Measurements from ENCODE around the gene WSCD2. TPM values are rescaled to one million over a fixed set of nuclear protein-coding genes. Genes with fewer than 3 reads are reported as not detected.

Gene WSCD2
- total RNA-seq, 2 donors from 2014 or later, result 0.15 to 0.74 TPM

- no peak for DNase-seq
- H3K36me3 ChIP-seq, result no peaks in the 10 kb centered on the region
- H3K4me1 ChIP-seq, result no peaks in the 10 kb centered on the region
- no peak overlapping the region for H3K9ac ChIP-seq (ENCODE audit: low read depth in 2 of 2, low read length in 2 of 2)
- intact Hi-C loops (cut with DNase I), result no loop called here
- H3K27ac ChIP-seq, result no peak overlapping the region
- no peaks in the 10 kb centered on the region for H3K9me3 ChIP-seq
- TF ChIP-seq CTCF (IDR thresholded peaks at IDR 0.05), result no peak
- no peak overlapping the region for H3K4me3 ChIP-seq
- H3K27me3 ChIP-seq, result no peaks in the 10 kb centered on the region
Measured at GRCh38 chr12:108119974-108120862, 8.9 kb upstream of the WSCD2 start.

- Histone ChIP-seq H3K27ac (no peak overlapping the region), H3K4me3 (no peak overlapping the region), H3K4me1 (no peaks in the 10 kb centered on the region), H3K36me3 (no peaks in the 10 kb centered on the region), H3K9ac (ENCODE audit: low read depth in 2 of 2, low read length in 2 of 2) (no peak overlapping the region), H3K9me3 (no peaks in the 10 kb centered on the region), H3K27me3 (no peaks in the 10 kb centered on the region)
- intact Hi-C loops (cut with DNase I), result no loop called here
- no peak for DNase-seq
- TF ChIP-seq CTCF (IDR thresholded peaks at IDR 0.05), result no peak
Measured at GRCh38 chr12:108120863-108121165, 8.3 kb upstream of the WSCD2 start.

GRCh38 chr12:108121320-108121719 is 7.8 kb upstream of the WSCD2 start:
- H3K9me3 ChIP-seq, result no peaks in the 10 kb centered on the region
- DNase-seq, result no peak
- H3K4me1 ChIP-seq, result no peaks in the 10 kb centered on the region
- H3K27me3 ChIP-seq, result no peaks in the 10 kb centered on the region
- no peaks in the 10 kb centered on the region for H3K36me3 ChIP-seq
- intact Hi-C loops (cut with DNase I), result no loop called here
- no peak for TF ChIP-seq CTCF (IDR thresholded peaks at IDR 0.05)
- no peak overlapping the region for H3K9ac ChIP-seq (ENCODE audit: low read depth in 2 of 2, low read length in 2 of 2)
- H3K27ac ChIP-seq, result no peak overlapping the region
- H3K4me3 ChIP-seq, result no peak overlapping the region

- no peaks in the 10 kb centered on the region for H3K36me3 ChIP-seq
- H3K27ac ChIP-seq, result no peak overlapping the region
- no peak for TF ChIP-seq CTCF (IDR thresholded peaks at IDR 0.05)
- no peak for DNase-seq
- no peaks in the 10 kb centered on the region for H3K4me1 ChIP-seq
- no peak overlapping the region for H3K9ac ChIP-seq (ENCODE audit: low read depth in 2 of 2, low read length in 2 of 2)
- no peak overlapping the region for H3K4me3 ChIP-seq
- H3K9me3 ChIP-seq, result no peaks in the 10 kb centered on the region
- intact Hi-C loops (cut with DNase I), result no loop called here
- no peaks in the 10 kb centered on the region for H3K27me3 ChIP-seq
Measured at GRCh38 chr12:108121728-108122471, 7.2 kb upstream of the WSCD2 start.

GRCh38 chr12:108122644-108123043 is 6.4 kb upstream of the WSCD2 start:
- Histone ChIP-seq H3K27ac (no peak overlapping the region), H3K4me3 (no peak overlapping the region), H3K36me3 (no peaks in the 10 kb centered on the region), H3K9ac (ENCODE audit: low read depth in 2 of 2, low read length in 2 of 2) (no peak overlapping the region), H3K4me1 (no peaks in the 10 kb centered on the region), H3K27me3 (no peaks in the 10 kb centered on the region), H3K9me3 (no peaks in the 10 kb centered on the region)
- no peak for TF ChIP-seq CTCF (IDR thresholded peaks at IDR 0.05)
- intact Hi-C loops (cut with DNase I), result no loop called here
- DNase-seq, result no peak

Data from colonic mucosa (tissue), 4 donors.